ENCODE measurements around the gene RHBDD3. TPM values are rescaled to one million over a fixed set of nuclear protein-coding genes. Genes with fewer than 3 reads are reported as not detected.
"Not testable (repeated sequence)": the region's sequence is repeated elsewhere in the genome, so short reads cannot be mapped to it uniquely, and the experiment has no call there.

Gene RHBDD3
- total RNA-seq, 1 donor from 2014 or later, result 64.9 TPM

DNA sequence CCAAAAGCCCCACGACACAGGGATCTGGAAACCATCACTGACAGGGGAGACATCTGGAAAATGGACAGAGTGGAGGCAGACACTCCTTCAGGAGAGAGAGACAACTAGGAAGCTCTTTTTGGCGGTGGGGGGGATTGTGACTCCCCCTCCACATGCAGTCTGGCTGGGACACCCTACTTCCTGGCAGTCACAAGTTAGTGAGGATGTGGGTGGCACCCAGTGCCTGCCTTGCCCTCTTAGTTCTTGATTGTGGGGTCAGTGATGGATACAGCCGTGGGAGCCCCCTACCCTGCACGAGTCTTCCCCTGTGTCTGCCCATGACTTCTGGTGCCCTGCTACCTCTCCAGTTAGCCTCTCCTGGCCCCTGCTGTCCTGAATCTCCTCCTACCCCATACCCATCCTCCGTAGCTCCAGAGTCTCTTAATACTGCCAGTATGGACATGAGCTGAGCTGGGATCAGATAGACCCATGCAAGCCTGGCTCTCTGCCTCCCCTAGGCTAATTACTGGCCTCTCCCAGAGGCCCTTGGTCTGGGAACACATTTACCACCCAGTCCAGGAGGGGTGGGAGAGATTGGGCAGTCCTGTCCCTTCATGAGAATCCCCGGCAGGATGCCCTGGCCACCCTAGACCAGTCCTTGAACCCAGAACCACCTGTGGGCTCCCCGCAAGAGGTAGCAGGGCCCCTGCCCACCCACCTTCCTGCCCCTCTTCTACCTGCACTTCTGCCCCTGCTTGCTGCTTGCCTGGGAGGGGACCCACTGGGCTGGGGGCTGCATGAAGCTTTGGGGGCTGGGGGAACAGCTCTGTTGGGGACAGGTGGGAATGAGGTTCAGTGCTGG lies 22.8 kb downstream of the RHBDD3 start:
- peaks cover 4% of the 10 kb centered on the region for H3K4me1 Mint-ChIP-seq
- no peaks in the 10 kb centered on the region for H3K9me3 Mint-ChIP-seq
- TF ChIP-seq, protein P1, sequence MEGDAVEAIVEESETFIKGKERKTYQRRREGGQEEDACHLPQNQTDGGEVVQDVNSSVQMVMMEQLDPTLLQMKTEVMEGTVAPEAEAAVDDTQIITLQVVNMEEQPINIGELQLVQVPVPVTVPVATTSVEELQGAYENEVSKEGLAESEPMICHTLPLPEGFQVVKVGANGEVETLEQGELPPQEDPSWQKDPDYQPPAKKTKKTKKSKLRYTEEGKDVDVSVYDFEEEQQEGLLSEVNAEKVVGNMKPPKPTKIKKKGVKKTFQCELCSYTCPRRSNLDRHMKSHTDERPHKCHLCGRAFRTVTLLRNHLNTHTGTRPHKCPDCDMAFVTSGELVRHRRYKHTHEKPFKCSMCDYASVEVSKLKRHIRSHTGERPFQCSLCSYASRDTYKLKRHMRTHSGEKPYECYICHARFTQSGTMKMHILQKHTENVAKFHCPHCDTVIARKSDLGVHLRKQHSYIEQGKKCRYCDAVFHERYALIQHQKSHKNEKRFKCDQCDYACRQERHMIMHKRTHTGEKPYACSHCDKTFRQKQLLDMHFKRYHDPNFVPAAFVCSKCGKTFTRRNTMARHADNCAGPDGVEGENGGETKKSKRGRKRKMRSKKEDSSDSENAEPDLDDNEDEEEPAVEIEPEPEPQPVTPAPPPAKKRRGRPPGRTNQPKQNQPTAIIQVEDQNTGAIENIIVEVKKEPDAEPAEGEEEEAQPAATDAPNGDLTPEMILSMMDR (conservative IDR thresholded peaks at IDR 0.05), result no peak
- H3K36me3 Mint-ChIP-seq (ENCODE audit: low read depth), result peaks cover 31% of the 10 kb centered on the region
- H3K27me3 Mint-ChIP-seq (ENCODE audit: low read depth), result peaks cover 2% of the 10 kb centered on the region
- H3K4me3 Mint-ChIP-seq, result no peak overlapping the region
- DNase-seq (ENCODE audit: low read depth, low spot score), result no peak
- no peak overlapping the region for H3K27ac Mint-ChIP-seq (ENCODE audit: unreplicated experiment)

GRCh38 chr22:29243874-29244446 lies 23.8 kb downstream of the RHBDD3 start:
- no peak for DNase-seq (ENCODE audit: low read depth, low spot score)
- peaks cover 36% of the 10 kb centered on the region for H3K36me3 Mint-ChIP-seq (ENCODE audit: low read depth)
- TF ChIP-seq, protein P1 (conservative IDR thresholded peaks at IDR 0.05), result no peak
- H3K27me3 Mint-ChIP-seq (ENCODE audit: low read depth), result peaks cover 2% of the 10 kb centered on the region
- peaks cover 4% of the 10 kb centered on the region for H3K4me1 Mint-ChIP-seq
- peak overlapping the region; percentile 2 for H3K27ac Mint-ChIP-seq (ENCODE audit: unreplicated experiment)
- no peak overlapping the region for H3K4me3 Mint-ChIP-seq
- H3K9me3 Mint-ChIP-seq, result peaks cover 4% of the 10 kb centered on the region

DNA sequence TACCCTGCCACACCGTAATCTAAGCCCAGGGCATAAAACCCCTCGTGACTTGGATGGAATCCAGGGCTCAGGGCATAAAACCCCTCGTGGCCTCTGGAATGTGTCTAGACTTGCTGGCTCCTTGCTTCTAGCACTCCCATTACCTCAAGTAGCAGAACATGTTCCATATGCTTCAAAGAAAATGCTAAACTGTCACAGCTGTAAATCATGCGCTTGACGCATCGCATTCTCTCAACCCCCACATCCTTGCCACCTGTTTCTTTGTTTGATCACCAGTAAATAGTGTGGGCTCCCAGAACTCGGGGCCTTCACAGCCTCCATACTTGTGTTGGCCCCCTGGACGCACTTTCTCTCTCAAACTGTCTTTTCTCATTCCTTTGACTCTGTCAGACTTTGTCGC lies 27.3 kb downstream of the RHBDD3 start:
- not testable (repeated sequence) for H3K4me1 Mint-ChIP-seq; H3K4me3 Mint-ChIP-seq; H3K9me3 Mint-ChIP-seq; H3K27ac Mint-ChIP-seq (ENCODE audit: unreplicated experiment); H3K27me3 Mint-ChIP-seq (ENCODE audit: low read depth); DNase-seq (ENCODE audit: low read depth, low spot score)
- H3K36me3 Mint-ChIP-seq (ENCODE audit: low read depth), result peaks cover 40% of the 10 kb centered on the region

DNA sequence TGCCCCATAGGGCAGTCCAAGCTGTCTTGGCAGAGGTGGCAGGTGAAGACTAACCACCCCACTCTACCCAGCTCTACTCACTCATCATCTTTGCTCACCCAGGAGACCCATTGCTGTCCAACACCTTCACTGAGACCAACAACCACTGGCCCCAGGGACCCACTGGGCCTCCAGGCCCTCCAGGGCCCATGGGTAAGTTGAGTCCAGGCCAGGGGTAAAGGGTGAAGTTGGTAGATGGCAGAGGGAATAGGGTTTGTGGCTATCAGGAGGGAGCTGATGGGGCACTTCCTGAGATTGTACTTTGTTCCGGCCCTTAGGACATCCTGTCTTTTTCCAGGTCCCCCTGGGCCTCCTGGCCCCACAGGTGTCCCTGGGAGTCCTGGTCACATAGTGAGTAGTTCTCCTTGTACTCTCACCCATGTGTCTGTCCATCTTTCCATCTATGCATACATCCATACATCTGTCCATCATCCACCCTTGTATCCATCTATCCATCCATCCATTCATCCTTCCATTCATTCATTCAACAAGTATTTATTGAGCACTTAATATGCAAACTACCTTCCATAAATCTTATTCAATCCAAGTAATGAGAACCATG lies 34.4 kb downstream of the RHBDD3 start:
- no peak overlapping the region for H3K27ac Mint-ChIP-seq (ENCODE audit: unreplicated experiment)
- H3K27me3 Mint-ChIP-seq (ENCODE audit: low read depth), result no peaks in the 10 kb centered on the region
- DNase-seq (ENCODE audit: low read depth, low spot score), result no peak

DNA sequence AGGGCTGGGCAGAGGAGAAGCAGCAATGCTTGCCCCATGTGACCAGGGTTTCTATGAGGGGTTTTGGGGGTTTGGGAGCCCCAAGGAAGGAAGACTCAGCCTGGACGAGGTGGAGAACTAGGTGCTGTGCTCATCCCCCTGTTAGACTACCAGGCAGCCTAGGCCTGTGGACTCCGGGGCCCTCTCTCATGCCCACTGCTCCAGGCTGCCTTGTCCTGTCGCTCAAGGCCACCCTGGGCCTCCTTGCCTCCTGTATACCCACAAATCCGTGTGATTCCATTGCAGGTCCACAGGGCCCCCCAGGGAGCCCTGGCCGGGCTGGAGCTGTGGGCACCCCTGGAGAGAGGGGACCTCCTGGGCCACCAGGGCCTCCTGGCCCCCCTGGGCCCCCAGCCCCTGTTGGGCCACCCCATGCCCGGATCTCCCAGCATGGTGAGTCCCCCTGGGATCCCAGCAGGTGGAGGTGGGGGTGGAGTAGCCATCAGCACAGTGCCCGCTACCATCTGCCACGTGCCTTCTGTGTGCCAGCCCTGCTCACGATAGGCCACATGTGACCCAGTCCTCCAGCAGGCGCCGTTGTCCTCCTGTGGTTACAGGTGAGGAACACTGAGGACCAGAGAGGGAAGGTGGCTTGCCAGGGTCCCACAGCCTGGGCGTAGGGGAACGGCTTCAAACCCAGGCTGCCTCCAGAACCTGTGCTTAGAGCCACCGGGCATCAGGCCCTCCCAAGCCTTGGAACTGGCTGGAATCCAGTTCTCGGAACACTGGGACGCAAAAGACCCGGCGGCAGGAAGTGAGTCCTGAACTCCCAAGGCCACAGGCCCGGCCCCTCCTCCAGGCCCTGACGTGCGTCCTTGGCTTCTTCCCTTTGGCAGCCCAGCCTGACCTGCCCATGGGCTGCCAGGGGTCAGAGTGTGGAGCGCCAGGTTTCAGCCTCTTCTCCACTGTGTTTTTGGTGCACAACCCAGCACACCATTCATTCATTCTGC lies 35.5 kb downstream of the RHBDD3 start:
- TF ChIP-seq, protein P1 (conservative IDR thresholded peaks at IDR 0.05), result no peak
- no peak for DNase-seq (ENCODE audit: low read depth, low spot score)
- H3K27ac Mint-ChIP-seq (ENCODE audit: unreplicated experiment), result no peak overlapping the region
- H3K9me3 Mint-ChIP-seq, result peaks cover 3% of the 10 kb centered on the region
- H3K4me3 Mint-ChIP-seq, result no peak overlapping the region
- no peaks in the 10 kb centered on the region for H3K4me1 Mint-ChIP-seq
- H3K27me3 Mint-ChIP-seq (ENCODE audit: low read depth), result no peaks in the 10 kb centered on the region
- peaks cover 3% of the 10 kb centered on the region for H3K36me3 Mint-ChIP-seq (ENCODE audit: low read depth)

More for the DNA sequence above, 34.4 kb downstream of the RHBDD3 start:
- Mint-ChIP-seq H3K4me1 (no peaks in the 10 kb centered on the region), H3K36me3 (ENCODE audit: low read depth) (peaks cover 3% of the 10 kb centered on the region), H3K9me3 (peaks cover 3% of the 10 kb centered on the region), H3K4me3 (no peak overlapping the region)
- TF ChIP-seq, protein P1 (conservative IDR thresholded peaks at IDR 0.05), result no peak

Measured in neural crest cell (in vitro differentiated cells).